ENCODE data around the gene ITGA6. TPM values are rescaled to one million over a fixed set of nuclear protein-coding genes. Genes with fewer than 3 reads are reported as not detected.

The ITGA6 gene
- total and polyA plus RNA-seq, 5 donors: 14.8 to 38.3 (median 30.0) TPM

DNA sequence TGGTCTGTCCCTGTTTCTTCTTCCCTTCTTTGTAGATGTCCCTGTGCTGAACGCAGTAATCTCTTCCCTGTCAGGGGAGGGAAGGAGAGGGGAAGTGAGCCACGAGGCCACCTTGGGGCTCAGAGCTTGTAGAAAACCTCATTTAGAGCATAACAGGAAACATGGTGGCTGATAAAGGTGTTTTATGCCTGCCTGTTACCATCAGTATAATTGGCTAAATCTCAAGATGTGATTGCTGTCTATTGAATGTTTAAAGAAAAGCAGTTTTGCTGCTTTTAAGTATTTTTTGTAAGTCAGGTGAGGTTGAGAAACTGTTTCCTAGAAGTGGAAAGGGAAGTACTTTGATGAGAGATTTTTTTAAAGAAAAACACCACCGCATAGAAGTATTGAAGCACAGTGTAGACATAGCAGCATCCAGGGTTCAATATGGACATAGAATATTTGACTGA lies 68.8 kb downstream of the ITGA6 start:
- no peaks in the 10 kb centered on the region for H3K9me3 ChIP-seq (ENCODE audit: control insufficient read depth, low read length)
- H3K27me3 ChIP-seq (ENCODE audit: control insufficient read depth, insufficient read depth): no peaks in the 10 kb centered on the region
- H3K27ac ChIP-seq (ENCODE audit: low read length): no peak overlapping the region
- DNase-seq: no peak
- 58% methylated on average over 3 of the region's 3 CpGs for whole genome bisulfite sequencing
- ATAC-seq: peak in 1 of 2 donors; percentile 23
- no peaks in the 10 kb centered on the region for H3K4me1 ChIP-seq (ENCODE audit: control insufficient read depth, insufficient read depth, low read length)
- H3K4me3 ChIP-seq (ENCODE audit: low read length): no peak overlapping the region
- intact Hi-C loops (cut with DNase I): no loop called here

DNA sequence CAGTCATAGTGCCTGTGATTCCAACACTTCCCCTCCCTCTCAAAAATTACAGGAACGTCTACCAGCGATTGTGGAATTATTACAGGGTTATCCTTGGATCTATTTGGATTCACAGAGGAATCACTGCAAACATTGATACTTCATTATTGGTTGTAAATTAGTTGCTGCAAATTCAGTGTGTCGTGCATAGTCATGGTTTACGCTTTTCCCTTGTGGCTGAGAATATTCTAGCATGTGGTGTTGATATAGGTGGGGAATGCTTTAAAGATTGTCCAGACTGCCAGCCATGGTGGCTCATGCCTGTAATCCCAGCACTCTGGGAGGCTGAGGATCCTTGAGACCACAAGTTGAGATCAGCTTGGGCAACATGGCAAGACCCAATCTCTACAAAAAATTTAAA lies 79.8 kb downstream of the ITGA6 start:
- DNase-seq (no peak), ATAC-seq (no peak)
- H3K4me1 ChIP-seq (ENCODE audit: control insufficient read depth, insufficient read depth, low read length): no peaks in the 10 kb centered on the region
- H3K27ac ChIP-seq (ENCODE audit: low read length): no peak overlapping the region
- peaks cover 2% of the 10 kb centered on the region for H3K9me3 ChIP-seq (ENCODE audit: control insufficient read depth, low read length)
- WGBS: 99% methylated on average over 4 of the region's 4 CpGs
- no peaks in the 10 kb centered on the region for H3K27me3 ChIP-seq (ENCODE audit: control insufficient read depth, insufficient read depth)
- intact Hi-C loops (cut with DNase I): no loop called here
- H3K4me3 ChIP-seq (ENCODE audit: low read length): no peak overlapping the region

DNA sequence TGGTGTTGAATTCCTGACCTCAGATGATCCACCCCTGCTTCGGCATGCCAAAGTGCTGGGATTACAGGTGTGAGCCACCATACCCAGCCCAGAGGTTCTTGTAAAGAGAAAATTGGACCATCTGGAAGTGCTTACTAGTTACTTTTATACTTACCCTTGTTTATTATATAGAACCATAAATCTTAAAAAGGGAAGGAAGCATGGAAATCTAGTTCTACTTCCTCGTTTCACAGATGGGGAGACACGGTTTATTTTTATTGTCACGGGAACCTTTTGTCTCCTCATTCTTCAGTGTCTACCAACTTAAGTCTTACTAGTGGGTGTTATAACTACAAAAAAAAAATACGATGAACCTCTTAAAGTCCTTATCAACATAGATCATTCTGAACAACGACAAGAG lies 82.7 kb downstream of the ITGA6 start:
- no peak for ATAC-seq
- intact Hi-C loops (cut with DNase I): no loop called here
- no peak for DNase-seq
- Histone ChIP-seq H3K27me3 (ENCODE audit: control insufficient read depth, insufficient read depth) (no peaks in the 10 kb centered on the region), H3K4me3 (ENCODE audit: low read length) (no peak overlapping the region), H3K9me3 (ENCODE audit: control insufficient read depth, low read length) (peaks cover 2% of the 10 kb centered on the region), H3K4me1 (ENCODE audit: control insufficient read depth, insufficient read depth, low read length) (no peaks in the 10 kb centered on the region), H3K27ac (ENCODE audit: low read length) (no peak overlapping the region)
- 81% methylated on average over 6 of the region's 6 CpGs for WGBS

DNA sequence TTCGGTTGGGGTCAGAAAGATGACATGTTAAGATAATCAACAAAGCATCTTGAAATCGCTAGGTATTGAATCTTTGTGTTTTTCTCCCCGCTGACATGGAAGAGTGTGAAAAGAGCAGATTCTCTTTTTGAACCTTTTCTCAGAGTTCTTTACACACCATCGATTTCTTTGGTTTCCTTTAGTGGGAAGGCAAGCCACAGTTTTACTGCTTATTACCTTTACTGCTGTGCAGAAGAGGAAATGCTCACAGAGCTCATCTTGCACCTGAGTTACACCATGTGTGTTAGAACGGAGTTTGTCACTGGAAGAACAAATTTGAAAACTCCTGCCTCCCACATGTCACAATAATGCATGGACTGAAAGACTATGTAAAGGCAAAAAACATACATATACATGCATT lies 83.2 kb downstream of the ITGA6 start:
- H3K4me3 ChIP-seq (ENCODE audit: low read length): no peak overlapping the region
- H3K27ac ChIP-seq (ENCODE audit: low read length): no peak overlapping the region
- no peak for ATAC-seq
- WGBS: 92% methylated on average over 5 of the region's 5 CpGs
- DNase-seq: no peak
- intact Hi-C loops (cut with DNase I): no loop called here
- peaks cover 2% of the 10 kb centered on the region for H3K9me3 ChIP-seq (ENCODE audit: control insufficient read depth, low read length)
- no peaks in the 10 kb centered on the region for H3K27me3 ChIP-seq (ENCODE audit: control insufficient read depth, insufficient read depth)
- H3K4me1 ChIP-seq (ENCODE audit: control insufficient read depth, insufficient read depth, low read length): no peaks in the 10 kb centered on the region

DNA sequence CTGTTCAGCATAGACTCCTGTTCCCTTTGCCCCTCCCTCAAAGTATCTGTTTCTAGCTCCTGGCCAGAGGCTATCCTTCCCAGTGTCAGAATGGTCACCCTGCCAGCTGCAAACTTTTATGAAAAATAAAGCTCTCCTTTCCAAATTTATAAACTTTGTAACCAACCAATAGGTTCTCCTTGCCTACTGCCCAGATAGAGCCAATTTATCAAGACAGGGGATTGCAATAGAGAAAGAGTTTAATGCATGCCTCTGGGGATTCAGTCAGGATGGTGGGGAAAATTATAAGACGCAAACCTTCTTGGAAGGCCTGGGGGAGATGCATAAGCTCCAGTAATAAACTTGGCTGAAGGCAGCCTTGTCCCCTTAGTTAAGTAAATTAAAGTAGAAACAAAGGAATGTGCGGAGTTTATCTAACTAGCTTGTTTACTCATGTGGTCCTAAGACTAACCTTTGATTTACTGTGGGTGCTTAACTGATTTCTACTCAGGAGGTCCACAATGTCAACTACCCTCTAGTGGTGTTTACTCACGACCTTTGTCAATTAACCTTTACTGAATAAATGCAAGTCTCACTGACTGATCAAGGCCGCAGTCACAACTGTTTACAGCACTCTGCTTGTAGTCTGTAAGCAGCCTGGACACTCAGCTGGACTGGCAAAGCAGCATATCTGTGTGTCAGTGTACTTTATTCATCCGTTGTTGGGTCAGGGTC lies 85.6 kb downstream of the ITGA6 start:
- Histone ChIP-seq H3K27me3 (ENCODE audit: control insufficient read depth, insufficient read depth) (no peaks in the 10 kb centered on the region), H3K27ac (ENCODE audit: low read length) (no peak overlapping the region), H3K4me1 (ENCODE audit: control insufficient read depth, insufficient read depth, low read length) (no peaks in the 10 kb centered on the region), H3K4me3 (ENCODE audit: low read length) (no peak overlapping the region), H3K9me3 (ENCODE audit: control insufficient read depth, low read length) (peaks cover 2% of the 10 kb centered on the region)
- WGBS: 91% methylated on average over 5 of the region's 5 CpGs
- no peak for DNase-seq
- ATAC-seq: no peak
- intact Hi-C loops (cut with DNase I): no loop called here

DNA sequence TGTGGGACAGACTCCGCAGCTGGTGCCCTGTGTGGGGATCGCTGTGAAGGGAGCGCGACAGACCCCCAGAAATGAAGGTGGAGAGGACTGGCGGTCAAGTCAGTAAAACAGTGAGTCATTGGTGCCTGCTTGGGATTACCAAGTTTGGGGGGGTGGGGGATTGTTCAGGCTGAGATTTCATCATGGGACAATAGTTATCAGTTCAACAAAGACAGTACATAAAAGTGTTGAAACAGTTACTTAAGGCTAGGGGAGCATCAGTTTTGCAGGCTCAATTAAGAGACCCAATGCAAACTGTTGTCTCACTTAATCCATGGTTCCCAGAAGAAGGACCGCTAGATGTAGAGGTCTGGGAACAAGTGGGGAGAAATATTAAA lies 86.1 kb downstream of the ITGA6 start:
- Histone ChIP-seq H3K27me3 (ENCODE audit: control insufficient read depth, insufficient read depth) (no peaks in the 10 kb centered on the region), H3K27ac (ENCODE audit: low read length) (no peak overlapping the region), H3K4me3 (ENCODE audit: low read length) (no peak overlapping the region), H3K9me3 (ENCODE audit: control insufficient read depth, low read length) (peaks cover 2% of the 10 kb centered on the region), H3K4me1 (ENCODE audit: control insufficient read depth, insufficient read depth, low read length) (no peaks in the 10 kb centered on the region)
- DNase-seq (no peak), ATAC-seq (no peak)
- intact Hi-C loops (cut with DNase I): no loop called here
- 91% methylated on average over 6 of the region's 6 CpGs for WGBS

DNA sequence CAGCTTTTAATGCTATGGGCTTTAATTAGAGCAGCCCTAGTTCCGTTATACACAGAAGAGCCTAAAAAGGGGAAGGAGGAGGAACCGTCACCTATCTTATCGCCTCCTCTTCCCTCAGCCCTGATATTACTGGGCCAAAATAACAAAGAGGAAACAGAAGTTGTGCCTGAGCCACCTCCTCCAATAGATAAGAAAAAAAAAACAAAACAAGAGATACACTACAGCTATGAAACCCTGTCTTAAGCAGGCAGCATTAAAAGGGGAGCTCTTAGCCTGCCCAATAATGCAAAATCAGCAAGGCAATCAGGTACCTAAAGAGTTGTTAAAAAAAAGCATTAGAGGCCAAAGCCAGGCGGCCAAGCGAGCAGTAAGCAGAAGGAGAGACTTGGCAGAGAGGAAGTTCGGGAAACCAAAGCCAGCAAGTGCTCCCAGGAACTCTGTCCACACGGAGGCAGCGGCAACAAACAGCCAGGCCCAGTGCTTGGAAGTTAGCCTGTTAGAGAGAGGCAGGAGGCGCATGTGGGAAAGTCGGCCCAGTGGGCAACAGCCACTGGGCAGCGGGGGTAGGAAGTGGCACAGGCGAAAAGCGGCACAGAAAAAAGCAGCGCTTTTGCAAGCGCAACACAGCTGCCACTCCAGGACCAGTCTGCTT lies 86.7 kb downstream of the ITGA6 start:
- Histone ChIP-seq H3K27ac (ENCODE audit: low read length) (peak overlapping the region; percentile 48), H3K27me3 (ENCODE audit: control insufficient read depth, insufficient read depth) (no peaks in the 10 kb centered on the region), H3K9me3 (ENCODE audit: control insufficient read depth, low read length) (peaks cover 2% of the 10 kb centered on the region), H3K4me1 (ENCODE audit: control insufficient read depth, insufficient read depth, low read length) (no peaks in the 10 kb centered on the region), H3K4me3 (ENCODE audit: low read length) (no peak overlapping the region)
- DNase-seq (peak; percentile 44 to 75 (median 74)), ATAC-seq (peak; percentile 83 to 91)
- WGBS: 49% methylated on average over 15 of the region's 15 CpGs
- intact Hi-C loops (cut with DNase I): no loop called here

DNA sequence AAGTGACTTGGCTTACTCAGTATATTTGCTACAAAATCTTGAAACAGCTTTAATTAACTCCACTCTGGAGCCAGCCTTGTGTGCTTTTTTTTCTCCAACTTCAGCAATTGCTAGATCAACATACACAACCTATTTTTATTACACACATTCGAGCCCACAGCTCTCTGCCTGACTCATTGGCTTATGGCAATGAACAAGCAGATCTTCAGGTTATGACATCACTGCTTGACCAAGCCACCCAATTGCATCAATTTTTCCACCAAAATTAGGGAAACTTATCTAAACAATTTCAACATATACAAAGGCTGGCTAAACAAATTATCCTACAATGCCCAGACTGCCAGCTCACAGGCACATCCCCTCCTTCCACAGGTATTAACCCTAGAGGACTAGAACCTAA lies 88.9 kb downstream of the ITGA6 start:
- ATAC-seq: no peak
- Histone ChIP-seq H3K27me3 (ENCODE audit: control insufficient read depth, insufficient read depth) (no peaks in the 10 kb centered on the region), H3K9me3 (ENCODE audit: control insufficient read depth, low read length) (peaks cover 1% of the 10 kb centered on the region), H3K27ac (ENCODE audit: low read length) (no peak overlapping the region), H3K4me3 (ENCODE audit: low read length) (no peak overlapping the region), H3K4me1 (ENCODE audit: control insufficient read depth, insufficient read depth, low read length) (no peaks in the 10 kb centered on the region)
- no peak for DNase-seq
- WGBS: 56% methylated on average over 1 of the region's 1 CpG
- intact Hi-C loops (cut with DNase I): no loop called here

DNA sequence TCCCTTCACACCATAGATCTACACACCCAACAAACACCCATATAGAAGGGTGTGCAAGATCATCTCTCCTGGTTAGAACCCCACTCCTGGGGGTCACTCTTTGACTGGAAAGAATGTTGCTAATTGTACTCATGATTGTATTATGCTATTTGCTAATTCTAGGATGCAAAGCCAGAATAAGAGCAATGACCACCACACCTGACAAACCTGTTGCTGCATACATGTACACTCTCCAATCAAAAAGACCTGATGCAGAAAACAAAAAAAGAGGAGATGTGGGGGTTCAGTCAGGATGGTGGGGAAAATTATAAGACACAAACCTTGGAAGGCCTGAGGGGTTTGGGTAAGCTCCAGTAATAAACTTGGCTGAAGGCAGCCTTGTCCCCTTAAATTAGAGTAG lies 91.6 kb downstream of the ITGA6 start:
- H3K4me3 ChIP-seq (ENCODE audit: low read length): no peak overlapping the region
- no peak overlapping the region for H3K27ac ChIP-seq (ENCODE audit: low read length)
- H3K9me3 ChIP-seq (ENCODE audit: control insufficient read depth, low read length): no peaks in the 10 kb centered on the region
- H3K4me1 ChIP-seq (ENCODE audit: control insufficient read depth, insufficient read depth, low read length): no peaks in the 10 kb centered on the region
- no peak for ATAC-seq
- no peaks in the 10 kb centered on the region for H3K27me3 ChIP-seq (ENCODE audit: control insufficient read depth, insufficient read depth)
- no peak for DNase-seq
- intact Hi-C loops (cut with DNase I): no loop called here

DNA sequence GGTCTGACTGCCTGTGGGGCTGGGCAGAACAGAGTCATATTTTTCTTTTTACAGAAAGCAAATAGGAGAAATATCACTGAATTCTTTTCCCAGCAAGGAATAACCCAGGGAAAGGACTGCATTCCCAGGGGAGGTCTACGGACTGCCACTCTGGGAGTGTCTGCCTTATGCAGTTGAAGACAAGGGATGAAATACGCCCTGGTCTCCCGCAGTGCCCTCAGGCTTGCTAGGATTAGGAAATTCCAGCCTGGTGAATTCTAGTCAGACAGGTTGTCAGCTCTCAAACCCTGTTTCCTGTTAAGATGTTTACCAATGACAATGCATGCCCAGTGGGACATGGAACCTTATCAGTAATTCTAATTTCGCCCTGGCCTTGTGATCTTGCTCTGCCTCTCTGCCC lies 98.2 kb downstream of the ITGA6 start:
- intact Hi-C loops (cut with DNase I): no loop called here
- 95% methylated on average over 4 of the region's 4 CpGs for WGBS
- H3K4me1 ChIP-seq (ENCODE audit: control insufficient read depth, insufficient read depth, low read length): no peaks in the 10 kb centered on the region
- no peaks in the 10 kb centered on the region for H3K9me3 ChIP-seq (ENCODE audit: control insufficient read depth, low read length)
- H3K27ac ChIP-seq (ENCODE audit: low read length): no peak overlapping the region
- H3K27me3 ChIP-seq (ENCODE audit: control insufficient read depth, insufficient read depth): no peaks in the 10 kb centered on the region
- no peak overlapping the region for H3K4me3 ChIP-seq (ENCODE audit: low read length)
- ATAC-seq: no peak
- no peak for DNase-seq

DNA sequence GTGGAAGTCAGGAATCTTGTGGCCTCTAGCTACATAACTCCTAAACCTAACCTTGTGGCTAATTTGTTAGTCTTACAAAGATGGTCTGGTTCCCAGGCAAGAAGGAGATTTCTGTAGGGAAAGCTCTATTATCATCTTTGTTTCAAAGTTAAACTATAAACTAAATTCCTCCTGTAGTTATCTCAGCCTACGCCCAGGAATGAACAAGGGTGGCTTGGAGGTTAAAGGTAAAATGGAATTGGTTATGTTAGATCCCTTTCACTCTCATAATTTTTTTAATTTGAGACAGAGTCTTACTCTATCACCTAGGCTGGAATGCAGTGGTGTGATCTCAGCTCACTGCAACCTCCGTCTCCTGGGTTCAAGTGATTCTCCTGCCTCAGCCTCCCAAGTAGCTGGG lies 103.9 kb downstream of the ITGA6 start:
- Histone ChIP-seq H3K9me3 (ENCODE audit: control insufficient read depth, low read length) (no peaks in the 10 kb centered on the region), H3K4me1 (ENCODE audit: control insufficient read depth, insufficient read depth, low read length) (no peaks in the 10 kb centered on the region), H3K27ac (ENCODE audit: low read length) (no peak overlapping the region), H3K4me3 (ENCODE audit: low read length) (no peak overlapping the region), H3K27me3 (ENCODE audit: control insufficient read depth, insufficient read depth) (no peaks in the 10 kb centered on the region)
- ATAC-seq (no peak), DNase-seq (no peak)
- WGBS: 95% methylated on average over 2 of the region's 2 CpGs
- intact Hi-C loops (cut with DNase I): no loop called here

Measured in right cardiac atrium (tissue), 5 donors.